Epithelial cell of prostate (primary cell): ENCODE results near the gene LPAR1.

Experiments
- DNase-seq: peaks from one replicate; pipeline ENCODE4 v3.0.0-alpha.2; 2011; ENCODE audit warnings: low read depth, low spot score
- H3K27ac ChIP-seq: fragments of 450-650 bp; 2 replicates; pipeline ENCODE4 v1.5.1; 2017; ENCODE audit warnings: mild to moderate bottlenecking

The LPAR1 gene

DNA sequence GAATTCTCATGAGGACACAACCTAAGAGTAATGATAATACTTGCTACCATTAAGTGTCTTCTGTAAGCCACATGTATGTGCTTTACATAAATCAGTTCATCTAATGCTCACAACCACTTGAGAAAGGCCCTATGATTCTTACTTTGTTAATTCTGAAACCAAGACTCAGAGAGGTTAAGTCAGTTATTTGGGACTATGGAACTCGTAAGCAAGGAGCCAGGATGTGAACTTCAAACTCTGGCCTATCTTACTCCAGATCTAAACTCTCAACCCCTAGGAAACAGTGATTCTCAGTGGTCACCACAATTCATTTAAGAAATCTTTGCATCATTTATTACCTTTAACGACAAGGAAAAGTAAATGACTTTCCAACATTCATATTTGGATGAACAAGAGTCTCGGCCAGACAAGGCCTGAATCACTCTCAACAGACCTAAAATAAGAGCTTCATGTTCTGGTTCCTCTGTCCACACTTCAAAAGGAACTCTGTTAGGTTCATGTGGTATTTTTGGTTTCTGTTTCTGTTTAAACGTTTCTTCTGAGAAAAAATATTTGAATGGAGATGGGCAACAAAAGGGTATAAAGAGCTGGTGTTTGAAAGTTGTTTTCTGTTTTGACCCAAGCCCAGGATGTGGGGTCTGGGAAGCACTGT is 104.8 kb downstream of the LPAR1 start:
- no peak overlapping the region for H3K27ac ChIP-seq

DNA sequence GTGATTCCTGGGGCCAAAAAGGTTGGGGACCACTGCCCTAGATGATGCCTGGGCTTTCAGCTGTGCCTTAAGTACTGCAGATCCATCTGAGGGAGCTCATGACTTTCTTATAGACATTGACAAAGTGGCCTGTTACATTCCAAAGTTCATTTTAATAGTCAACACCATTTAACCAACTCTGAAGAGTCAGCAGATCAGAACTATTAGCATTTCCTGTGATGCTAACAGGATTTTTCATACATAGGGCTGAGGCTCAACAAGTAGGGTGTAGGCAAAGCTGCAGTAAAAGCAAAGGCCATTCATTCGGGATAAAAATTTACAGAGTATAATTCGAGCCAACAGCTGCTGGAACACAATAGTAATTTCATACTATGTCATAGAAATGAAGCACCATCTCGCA is 105.4 kb downstream of the LPAR1 start:
- no peak overlapping the region for H3K27ac ChIP-seq

More for the DNA sequence above, 104.8 kb downstream of the LPAR1 start:
- DNase-seq: no peak

DNA sequence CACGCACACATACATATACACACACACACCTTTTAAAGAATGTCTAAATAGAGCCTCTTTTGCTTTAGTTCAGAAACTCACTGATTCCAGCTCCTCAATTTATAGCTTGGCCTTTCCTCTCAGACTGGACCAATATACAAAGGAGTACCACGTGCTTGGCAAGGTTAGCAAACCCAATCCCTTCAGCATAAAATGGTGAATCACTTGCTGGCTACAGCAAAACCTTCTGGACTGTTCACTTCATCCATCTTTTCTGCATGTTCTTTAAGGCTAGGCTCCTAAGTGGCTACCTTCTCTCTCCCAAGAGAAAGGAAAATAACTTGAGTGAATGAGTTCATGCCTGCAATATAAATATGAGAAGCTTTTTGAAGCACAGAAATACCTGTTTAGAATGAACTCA is 109.7 kb downstream of the LPAR1 start:
- DNase-seq: no peak
- H3K27ac ChIP-seq: no peak overlapping the region

More for the DNA sequence above, 105.4 kb downstream of the LPAR1 start:
- DNase-seq: no peak

DNA sequence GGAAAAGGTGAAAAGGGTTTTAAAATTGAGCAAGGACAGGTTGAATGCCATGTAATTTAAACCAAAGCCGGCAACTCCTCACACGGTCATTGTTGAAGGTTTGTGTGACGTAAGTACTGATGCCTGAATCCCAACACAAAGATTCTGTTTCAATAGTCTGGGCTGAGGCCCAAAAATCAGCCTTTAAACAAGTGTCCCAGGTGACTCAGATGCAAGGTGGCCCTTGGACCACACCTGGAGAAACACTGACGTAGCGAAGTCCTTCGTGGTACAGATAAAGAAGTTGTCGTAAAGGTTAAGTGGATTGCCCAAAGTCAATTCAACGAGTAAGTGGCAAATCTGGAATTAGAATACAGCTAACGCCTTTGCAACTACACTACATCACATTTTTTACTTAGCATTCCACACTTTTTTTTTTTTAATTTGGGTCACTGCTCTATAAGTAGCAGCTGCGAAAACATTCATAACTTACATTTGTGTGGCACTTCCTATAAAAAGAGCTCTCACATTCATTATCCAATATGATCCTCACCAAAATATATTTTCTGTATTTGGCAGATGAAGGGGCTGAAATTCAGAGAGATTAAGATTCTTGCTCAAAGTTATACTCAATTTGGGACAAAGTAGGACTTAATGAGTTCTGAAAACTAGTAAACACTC is 111.3 kb downstream of the LPAR1 start:
- DNase-seq: no peak
- H3K27ac ChIP-seq: peak overlapping the region; percentile 5

DNA sequence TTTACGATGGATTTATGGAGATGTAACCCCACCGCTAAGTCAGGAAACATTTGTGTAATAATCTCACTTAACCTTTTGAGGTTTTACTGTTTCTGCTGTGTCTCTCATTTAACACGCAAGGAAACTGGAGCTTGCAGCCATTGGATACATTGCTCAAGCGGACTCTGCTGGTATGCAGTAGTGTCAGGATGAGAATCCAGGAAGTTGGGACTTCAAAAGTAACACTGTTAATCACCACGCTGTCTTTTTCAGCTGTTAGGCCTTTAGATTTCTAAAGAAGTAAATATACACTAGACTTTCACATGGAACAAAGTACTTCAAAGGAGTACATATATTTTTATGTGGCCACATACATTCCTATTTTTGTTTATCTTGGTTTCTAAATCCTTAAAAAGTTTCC is 114.7 kb downstream of the LPAR1 start:
- no peak overlapping the region for H3K27ac ChIP-seq
- no peak for DNase-seq

DNA sequence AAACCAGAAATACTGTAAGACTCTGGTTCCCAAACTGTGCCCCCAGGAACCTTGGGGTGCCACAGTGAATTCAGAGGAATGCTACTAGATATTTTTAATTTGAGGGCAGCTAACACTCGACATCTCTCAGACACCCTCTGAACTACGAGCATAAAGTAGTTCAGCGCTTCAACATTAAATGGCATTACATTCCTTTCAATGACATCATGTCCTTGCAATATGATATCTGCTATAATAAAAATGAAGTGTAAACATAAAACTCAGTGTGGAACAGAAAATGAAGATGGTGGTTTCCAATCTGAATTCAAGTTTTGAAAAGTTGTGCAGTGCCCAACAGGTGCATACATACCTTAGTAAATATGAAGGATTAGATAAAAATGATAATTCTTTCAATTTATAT is 116.1 kb downstream of the LPAR1 start:
- H3K27ac ChIP-seq: no peak overlapping the region
- no peak for DNase-seq

DNA sequence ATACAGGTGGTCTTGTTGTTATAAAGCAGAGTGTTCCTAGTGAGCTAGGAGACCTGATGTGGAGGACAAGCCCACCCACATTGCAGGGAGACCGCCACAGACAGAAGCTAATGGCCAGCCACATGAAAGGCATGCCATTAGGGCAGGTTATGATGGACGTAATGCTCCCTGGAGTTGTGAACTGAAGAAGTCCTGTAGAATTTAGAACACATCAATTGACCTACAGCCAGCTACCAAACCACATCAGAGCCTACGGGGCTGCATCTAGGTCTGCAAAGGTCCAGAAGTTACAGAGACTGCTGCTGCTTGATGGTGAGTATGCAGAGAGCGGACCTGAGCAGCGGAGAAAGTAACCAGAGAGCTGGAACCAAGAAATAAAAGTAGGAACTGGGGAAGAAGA is 116.6 kb downstream of the LPAR1 start:
- no peak for DNase-seq
- H3K27ac ChIP-seq: peak overlapping the region; percentile 71

DNA sequence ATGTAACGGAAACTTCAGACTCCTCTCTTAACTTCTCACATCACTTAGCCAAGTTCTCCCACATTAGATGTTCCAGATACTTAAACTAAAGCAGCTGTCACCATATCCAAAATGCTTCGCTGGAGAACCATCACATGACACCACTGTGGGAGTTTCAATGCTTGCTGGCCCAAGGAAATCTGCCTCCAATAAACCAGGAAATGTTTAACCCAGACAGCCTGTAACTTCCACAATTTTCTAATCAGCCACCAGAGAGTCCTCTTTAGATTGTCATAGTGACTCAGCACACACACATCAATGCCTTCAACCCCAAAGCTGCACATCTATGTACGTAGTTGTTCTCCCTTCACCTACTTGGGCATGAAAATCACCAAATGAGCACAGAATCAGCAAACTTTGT is 118.7 kb downstream of the LPAR1 start:
- H3K27ac ChIP-seq: peak overlapping the region; percentile 71
- no peak for DNase-seq

DNA sequence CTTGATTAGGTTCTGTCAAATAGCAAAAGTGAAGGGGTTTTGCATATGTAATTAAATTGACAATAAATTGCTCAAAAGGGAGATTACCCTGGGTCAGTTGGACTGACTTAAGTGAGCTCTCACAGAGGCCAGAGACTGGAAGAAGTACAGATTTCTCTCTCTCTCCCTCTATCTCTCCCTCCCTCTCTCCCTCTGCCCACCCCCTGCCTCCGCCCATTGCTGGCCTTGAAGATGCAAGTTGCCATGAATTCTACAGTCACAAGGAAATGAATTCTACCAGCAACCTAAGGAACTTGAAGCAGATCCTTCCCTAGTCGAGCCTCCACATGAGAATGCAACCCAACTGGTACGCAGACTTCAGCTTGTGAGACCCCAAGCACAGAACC is 119.2 kb downstream of the LPAR1 start:
- DNase-seq: no peak
- H3K27ac ChIP-seq: peak overlapping the region; percentile 71

DNA sequence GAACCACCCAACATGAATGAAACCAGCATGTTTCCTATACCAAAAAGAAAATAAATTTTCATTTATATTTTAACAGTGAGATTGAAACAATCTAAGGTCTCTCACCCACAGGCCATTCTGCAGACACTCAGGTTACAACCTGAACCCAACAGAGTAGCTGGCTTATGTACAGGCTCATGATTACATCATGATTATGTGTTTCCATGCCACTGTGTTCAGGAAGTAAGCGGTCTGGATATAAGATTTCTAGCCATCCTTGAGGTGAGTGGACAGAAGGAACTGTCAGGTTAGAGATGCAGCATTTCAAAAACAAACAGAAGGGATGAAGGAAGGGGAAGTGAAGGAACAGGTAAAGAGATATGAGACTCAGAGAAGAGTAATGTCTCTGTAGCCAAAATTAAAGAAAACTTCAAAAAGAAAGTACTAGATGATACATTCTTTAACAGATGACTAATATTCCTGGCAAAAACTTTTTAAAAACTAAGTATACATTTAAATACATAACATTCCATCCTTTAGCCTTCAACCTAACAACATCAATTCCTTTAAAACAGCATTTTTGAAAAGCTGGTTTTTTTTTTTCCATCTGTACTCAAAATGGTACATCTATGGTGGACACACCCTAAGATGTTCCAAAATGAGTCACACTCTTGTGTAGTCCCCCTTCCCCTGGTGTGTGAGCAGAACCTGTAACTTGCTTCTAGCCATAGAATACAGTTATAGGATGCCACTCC is 119.8 kb downstream of the LPAR1 start:
- DNase-seq: no peak
- H3K27ac ChIP-seq: peak overlapping the region; percentile 71

DNA sequence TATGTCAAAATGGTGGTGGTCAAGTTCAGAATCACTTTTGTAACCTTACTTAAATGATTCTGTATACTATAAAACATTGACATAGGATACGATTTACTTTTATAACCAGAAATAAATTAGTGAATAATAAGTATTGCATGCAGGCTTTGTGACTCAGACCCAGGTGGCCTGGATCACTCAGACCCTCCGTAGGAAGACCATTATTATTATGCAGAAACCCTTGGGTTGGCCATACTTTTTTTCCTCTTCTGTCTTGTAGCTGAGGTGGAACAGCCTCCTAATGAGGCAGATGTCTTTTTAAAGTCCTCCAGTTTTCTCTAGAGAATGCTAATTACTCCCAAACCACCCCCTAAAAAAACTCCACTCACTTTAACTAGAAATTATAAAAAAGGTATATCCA is 121.9 kb downstream of the LPAR1 start:
- H3K27ac ChIP-seq: peak overlapping the region; percentile 7
- no peak for DNase-seq

DNA sequence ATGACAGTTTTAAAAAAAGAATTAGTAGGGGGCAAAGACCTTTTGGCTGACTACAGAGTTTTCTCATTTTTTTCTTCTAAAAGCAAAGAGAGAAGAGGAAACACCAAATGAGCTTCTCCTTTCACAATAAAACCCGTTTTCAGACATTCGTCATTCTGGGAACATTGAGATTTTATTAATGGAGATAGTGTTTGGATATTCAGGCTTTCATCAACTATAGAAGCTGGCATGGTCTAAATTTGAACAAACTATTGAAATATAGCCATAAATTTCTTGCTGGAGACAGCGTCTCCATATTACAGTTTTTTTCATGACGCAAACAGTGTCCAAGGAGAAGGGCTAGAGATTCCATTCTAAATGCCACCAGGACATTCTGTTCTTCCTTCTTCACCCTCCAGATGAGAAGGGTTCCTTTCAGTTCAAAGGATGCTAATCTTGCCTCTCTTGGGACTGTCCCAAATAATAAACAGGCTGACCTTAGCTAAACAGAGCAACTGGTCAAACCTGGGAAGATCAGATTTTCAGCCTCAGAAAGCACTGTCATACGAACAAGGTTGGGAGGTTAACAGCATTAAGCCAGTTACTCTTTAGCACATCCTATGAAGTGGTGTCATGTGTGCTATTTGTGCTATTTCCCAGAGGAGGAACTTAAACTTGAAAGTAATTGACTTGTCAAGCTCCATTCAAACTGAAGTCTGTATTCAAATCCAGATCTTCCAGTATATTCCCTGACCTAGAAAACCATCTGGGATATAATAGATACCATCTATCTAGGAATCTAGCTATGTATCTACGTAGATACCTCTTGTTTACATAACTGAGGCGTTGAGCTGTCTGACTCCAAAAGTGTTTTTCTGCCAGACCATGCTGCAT is 125.6 kb downstream of the LPAR1 start:
- DNase-seq: no peak
- H3K27ac ChIP-seq: peak overlapping the region; percentile 66

DNA sequence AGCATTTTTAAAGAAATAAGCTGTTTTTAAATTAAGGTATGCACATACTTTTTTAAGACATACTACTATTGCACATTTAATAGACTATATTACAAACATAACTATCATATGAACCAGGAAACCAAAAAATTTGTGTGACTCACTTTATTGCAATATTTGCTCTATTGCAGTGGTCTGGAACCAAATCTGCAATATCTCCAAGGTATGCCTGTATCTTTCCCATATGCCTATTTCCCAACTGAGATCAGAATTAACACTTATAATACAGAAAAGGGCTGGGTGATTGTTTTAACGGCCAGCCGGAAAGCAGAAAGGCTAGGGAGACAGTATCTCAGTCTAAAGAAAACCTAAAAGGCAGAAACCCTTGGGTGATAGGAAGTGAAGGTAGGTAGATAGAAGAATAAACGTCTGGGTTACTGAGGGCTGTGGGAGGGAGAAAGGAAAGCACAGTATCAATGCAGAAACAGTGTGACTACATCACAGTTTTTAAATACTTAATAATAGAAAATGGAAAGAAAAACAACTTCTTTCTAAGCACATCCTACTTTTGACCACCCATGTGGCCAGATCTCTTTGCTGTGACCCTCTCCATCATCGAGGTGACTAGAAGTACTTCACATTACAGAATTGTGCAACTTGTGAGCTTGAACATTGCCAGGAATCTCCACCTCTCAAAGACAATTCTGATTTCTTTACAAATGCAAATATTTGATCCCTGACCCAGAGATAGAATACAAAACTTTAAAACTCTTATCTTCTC is 126.4 kb downstream of the LPAR1 start:
- peak overlapping the region; percentile 66 for H3K27ac ChIP-seq
- no peak for DNase-seq

DNA sequence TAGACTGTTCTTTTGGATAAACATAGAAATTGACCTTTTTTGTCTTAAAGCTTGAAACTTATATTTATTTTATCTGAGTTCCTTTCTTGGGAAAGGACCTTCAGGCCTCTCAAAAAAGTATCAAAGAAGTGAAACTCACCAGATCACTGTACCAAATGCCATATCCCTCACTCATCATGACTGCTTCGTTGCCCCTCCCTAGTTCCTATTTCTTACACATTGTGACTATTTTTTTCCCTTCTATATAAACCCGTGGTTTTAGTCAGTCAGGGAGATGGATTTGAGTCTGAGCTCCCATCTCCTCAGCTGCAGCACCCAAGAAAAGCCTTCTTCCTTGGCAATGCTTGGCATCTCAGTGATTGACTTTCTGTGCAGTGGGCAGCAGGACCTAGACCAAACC is 129.4 kb downstream of the LPAR1 start:
- no peak overlapping the region for H3K27ac ChIP-seq
- no peak for DNase-seq

DNA sequence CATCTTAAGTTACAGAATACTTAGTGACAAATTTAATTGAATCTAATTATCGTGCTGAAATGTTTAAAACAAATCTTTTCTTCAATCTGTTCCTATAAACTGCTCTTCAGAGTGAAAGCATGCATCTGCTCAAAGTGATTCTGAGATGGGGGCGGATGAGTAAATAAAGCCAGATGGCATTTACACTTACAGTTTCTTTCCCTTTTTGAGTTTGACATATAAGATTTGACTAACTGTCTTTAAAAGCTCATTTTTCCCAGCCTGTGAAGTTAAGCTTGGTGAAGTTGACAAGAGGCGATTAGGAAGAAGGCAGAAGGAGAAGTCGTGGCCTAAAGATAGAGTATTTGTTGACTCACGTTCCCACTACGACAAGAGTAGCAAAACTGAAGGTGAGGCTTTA is 137.4 kb downstream of the LPAR1 start:
- DNase-seq: no peak
- H3K27ac ChIP-seq: no peak overlapping the region

DNA sequence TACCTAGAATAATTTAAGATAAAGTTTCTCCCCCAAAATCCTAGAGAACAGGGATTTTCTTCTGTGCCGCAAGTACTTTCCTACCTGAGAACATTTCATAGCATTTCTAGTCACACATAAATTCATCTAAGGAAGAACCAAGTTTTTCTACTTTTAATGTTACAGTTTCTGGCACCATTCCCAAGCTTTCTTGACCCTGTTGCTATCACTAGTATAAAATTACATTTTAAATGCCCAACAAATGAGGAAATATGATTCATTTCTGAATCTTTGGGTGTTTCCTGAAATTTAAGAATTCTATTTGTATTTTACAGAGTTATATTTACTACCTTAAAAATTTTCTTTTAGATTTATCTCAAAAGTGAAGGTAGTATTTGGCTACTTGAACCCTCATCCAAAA is 137.8 kb downstream of the LPAR1 start:
- DNase-seq: no peak
- no peak overlapping the region for H3K27ac ChIP-seq

DNA sequence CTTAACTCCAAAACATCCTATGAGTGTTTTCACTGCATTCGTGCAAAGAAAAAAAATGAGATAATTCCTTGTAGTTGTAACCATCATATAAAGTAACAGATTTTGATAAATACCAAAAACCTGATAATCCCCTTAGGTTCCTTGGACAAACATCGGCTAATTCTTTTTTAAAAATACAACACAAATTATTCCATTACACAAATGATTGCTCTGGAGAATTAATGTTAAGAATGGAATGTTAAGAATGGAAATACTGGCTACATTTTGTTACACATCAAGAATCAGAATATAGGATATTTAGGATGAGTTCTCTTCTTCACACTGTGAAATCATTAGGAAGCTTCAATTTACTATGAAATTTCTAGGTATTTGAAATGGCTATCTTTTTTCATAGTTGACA is 139.4 kb downstream of the LPAR1 start:
- DNase-seq: no peak

DNA sequence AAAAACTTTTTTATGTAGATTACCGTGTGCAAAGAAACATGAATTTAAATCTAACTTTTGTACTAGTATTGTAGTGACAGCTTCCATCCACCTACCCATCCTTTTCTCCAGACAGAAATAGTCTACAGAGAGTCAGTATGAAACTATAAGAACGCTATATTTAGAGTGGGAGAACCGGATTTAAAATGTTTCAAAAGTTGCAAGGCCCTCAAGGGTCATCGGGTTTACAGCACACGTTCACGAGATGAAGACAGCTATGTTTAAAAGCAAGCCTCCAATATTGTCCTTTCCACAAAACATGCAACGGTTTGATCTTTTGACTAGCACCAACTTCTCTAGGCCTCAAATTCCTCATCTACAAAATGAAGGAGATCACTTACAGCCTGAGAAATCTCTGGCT is 139.9 kb downstream of the LPAR1 start:
- no peak for DNase-seq
- H3K27ac ChIP-seq: no peak overlapping the region

More for the DNA sequence above, 139.4 kb downstream of the LPAR1 start:
- no peak overlapping the region for H3K27ac ChIP-seq

DNA sequence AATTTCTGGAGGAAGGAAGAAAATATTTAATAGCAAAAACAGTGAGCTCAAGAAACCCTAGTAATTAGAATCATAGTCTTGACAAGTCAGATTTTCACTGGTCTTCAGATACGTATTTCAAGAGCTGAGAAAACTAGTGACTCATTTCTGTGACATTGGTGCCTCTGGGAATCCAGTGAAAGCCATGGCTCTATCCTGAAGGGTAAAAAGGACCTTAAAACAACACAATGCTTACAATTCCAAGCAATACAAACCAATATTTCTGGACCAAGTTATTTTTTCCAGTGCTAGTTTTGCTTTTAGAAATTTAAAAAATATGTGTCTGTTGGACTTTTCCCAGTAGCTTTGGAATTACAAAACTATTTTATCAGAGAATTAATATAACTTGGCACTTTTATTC is 140.3 kb downstream of the LPAR1 start:
- no peak for DNase-seq
- H3K27ac ChIP-seq: no peak overlapping the region
